Ishikawa (cell line): ENCODE data around the gene TNFRSF1B.

Source experiments
- CEBPB ChIP-seq: IDR thresholded peaks from 2 replicates; pipeline ENCODE4 v1.6.1; 2012
- EGR1 ChIP-seq: IDR thresholded peaks from 2 replicates; pipeline ENCODE4 v1.6.1; 2012
- EP300 ChIP-seq: IDR thresholded peaks from 2 replicates; pipeline ENCODE4 v1.6.1; 2012; ENCODE audit warnings: borderline replicate concordance
- FOXM1 ChIP-seq: IDR thresholded peaks from 2 replicates; pipeline ENCODE4 v1.6.1; 2012; ENCODE audit warnings: low read depth, borderline replicate concordance
- NFIC ChIP-seq: IDR thresholded peaks from 2 replicates; pipeline ENCODE4 v1.6.1; 2012
- RAD21 ChIP-seq: IDR thresholded peaks from 2 replicates; pipeline ENCODE4 v1.6.1; 2012; ENCODE audit warnings: low read depth
- YY1 ChIP-seq: IDR thresholded peaks from 2 replicates; pipeline ENCODE4 v1.6.1; 2012; ENCODE audit warnings: low read depth
- ZBTB7A ChIP-seq: IDR thresholded peaks from 2 replicates; pipeline ENCODE4 v1.6.1; 2012; ENCODE audit warnings: low read depth
- TF ChIP-seq, protein P1 (sequence below): IDR thresholded peaks from 2 replicates; pipeline ENCODE4 v1.6.1; 2012; ENCODE audit warnings: low read depth, mild to moderate bottlenecking
- TF ChIP-seq, protein P2 (sequence below): IDR thresholded peaks from 2 replicates; pipeline ENCODE4 v1.6.1; 2012
- TF ChIP-seq, protein P3 (sequence below): IDR thresholded peaks from 2 replicates; pipeline ENCODE4 v1.6.1; 2012

DNA sequence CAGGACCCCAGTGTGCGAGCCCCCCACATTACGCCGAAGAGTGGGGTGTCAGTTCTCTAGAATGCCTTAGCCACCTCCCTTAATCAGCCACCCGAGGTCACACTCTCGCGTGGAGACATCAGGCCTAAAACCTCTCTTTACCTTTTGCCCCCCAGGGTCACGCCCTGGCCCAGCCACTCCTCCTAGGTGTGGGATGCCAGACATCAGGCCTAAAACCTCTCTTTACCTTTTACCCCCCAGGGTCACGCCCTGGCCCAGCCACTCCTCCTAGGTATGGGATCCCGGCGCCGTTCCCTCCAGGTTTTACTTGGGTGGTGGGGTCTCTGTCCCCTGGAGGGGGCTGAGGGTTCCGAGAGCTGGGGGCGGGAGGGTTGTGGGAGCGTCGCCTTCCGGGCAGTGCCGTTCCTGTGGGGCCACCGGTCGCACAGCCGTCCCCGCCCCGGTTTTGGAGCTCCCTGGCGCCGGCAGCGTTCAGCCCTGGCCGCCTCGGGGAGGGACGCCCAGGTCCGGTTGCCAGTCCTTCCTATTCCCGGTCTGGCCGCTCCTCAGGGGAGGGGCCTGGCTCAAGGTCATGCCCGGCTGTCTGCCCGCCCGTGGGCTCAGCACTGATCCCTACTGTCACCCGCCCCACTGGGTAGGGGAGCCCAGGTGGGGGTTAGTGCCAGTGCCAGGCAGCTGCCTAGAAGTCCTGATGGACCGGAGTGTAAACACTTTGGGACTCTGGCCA, 63.9 kb downstream of the TNFRSF1B start:
- TF ChIP-seq EP300 (no peak), FOXM1 (no peak), EGR1 (no peak), YY1 (no peak), RAD21 (no peak), CEBPB (no peak), NFIC (no peak), ZBTB7A (peak; percentile 12; the same call in 1 of the 2 replicates)
- TF ChIP-seq, protein P1, sequence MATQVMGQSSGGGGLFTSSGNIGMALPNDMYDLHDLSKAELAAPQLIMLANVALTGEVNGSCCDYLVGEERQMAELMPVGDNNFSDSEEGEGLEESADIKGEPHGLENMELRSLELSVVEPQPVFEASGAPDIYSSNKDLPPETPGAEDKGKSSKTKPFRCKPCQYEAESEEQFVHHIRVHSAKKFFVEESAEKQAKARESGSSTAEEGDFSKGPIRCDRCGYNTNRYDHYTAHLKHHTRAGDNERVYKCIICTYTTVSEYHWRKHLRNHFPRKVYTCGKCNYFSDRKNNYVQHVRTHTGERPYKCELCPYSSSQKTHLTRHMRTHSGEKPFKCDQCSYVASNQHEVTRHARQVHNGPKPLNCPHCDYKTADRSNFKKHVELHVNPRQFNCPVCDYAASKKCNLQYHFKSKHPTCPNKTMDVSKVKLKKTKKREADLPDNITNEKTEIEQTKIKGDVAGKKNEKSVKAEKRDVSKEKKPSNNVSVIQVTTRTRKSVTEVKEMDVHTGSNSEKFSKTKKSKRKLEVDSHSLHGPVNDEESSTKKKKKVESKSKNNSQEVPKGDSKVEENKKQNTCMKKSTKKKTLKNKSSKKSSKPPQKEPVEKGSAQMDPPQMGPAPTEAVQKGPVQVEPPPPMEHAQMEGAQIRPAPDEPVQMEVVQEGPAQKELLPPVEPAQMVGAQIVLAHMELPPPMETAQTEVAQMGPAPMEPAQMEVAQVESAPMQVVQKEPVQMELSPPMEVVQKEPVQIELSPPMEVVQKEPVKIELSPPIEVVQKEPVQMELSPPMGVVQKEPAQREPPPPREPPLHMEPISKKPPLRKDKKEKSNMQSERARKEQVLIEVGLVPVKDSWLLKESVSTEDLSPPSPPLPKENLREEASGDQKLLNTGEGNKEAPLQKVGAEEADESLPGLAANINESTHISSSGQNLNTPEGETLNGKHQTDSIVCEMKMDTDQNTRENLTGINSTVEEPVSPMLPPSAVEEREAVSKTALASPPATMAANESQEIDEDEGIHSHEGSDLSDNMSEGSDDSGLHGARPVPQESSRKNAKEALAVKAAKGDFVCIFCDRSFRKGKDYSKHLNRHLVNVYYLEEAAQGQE, result no peak
- TF ChIP-seq, protein P2, sequence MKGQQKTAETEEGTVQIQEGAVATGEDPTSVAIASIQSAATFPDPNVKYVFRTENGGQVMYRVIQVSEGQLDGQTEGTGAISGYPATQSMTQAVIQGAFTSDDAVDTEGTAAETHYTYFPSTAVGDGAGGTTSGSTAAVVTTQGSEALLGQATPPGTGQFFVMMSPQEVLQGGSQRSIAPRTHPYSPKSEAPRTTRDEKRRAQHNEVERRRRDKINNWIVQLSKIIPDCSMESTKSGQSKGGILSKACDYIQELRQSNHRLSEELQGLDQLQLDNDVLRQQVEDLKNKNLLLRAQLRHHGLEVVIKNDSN, result no peak
- TF ChIP-seq, protein P3, sequence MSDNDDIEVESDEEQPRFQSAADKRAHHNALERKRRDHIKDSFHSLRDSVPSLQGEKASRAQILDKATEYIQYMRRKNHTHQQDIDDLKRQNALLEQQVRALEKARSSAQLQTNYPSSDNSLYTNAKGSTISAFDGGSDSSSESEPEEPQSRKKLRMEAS, result no peak
